Femur (tissue), 1 donor: ENCODE measurements around the gene CLEC9A.
"Not testable (repeated sequence)": the region's sequence is repeated elsewhere in the genome, so short reads cannot be mapped to it uniquely, and the experiment has no call there.

Source experiments
- DNase-seq: peaks from one replicate; pipeline ENCODE4 v3.0.0-alpha.2; 2017

The CLEC9A gene

GRCh38 chr12:10030446-10030845 lies at the start of gene CLEC9A:
Gene CLEC9A (plus strand): TSS chr12:10030682. CDS start chr12:10052688, 22,006 bp downstream.
- DNase-seq, result no peak

GRCh38 chr12:9991876-9992275 lies 38.6 kb upstream of the CLEC9A start:
- DNase-seq, result no peak

- no peak for DNase-seq
Observed at GRCh38 chr12:9992296-9992695, 38.2 kb upstream of the CLEC9A start.

- DNase-seq, result no peak
Observed at GRCh38 chr12:9999016-9999415, 31.5 kb upstream of the CLEC9A start, which contains the start of gene CLEC1B. Gene CLEC1B (minus strand): TSS chr12:9999121. CDS start chr12:9999100, 21 bp downstream.

GRCh38 chr12:10001171-10001776 lies 29.2 kb upstream of the CLEC9A start:
- DNase-seq, result no peak

- no peak for DNase-seq
Observed at GRCh38 chr12:10012630-10013330, 17.7 kb upstream of the CLEC9A start.

GRCh38 chr12:10015450-10015849 lies 15.0 kb upstream of the CLEC9A start:
- no peak for DNase-seq

GRCh38 chr12:10016881-10017280 lies 13.6 kb upstream of the CLEC9A start:
- no peak for DNase-seq

GRCh38 chr12:10018386-10018785 lies 12.1 kb upstream of the CLEC9A start:
- no peak for DNase-seq

- no peak for DNase-seq
Observed at GRCh38 chr12:10021342-10021741, 9.1 kb upstream of the CLEC9A start.

GRCh38 chr12:10025236-10025635 lies 5.2 kb upstream of the CLEC9A start:
- no peak for DNase-seq

- not testable (repeated sequence) for DNase-seq
Observed at GRCh38 chr12:10026666-10027065, 3.8 kb upstream of the CLEC9A start.

GRCh38 chr12:10027311-10027710 lies 3.2 kb upstream of the CLEC9A start:
- DNase-seq, result no peak

- no peak for DNase-seq
Observed at GRCh38 chr12:10027721-10028120, 2.8 kb upstream of the CLEC9A start.

GRCh38 chr12:10031321-10031720 lies 839 bp downstream of the CLEC9A start:
- no peak for DNase-seq

- DNase-seq, result no peak
Observed at GRCh38 chr12:10031771-10032175, 1.3 kb downstream of the CLEC9A start.

GRCh38 chr12:10033783-10034545 lies 3.5 kb downstream of the CLEC9A start:
- DNase-seq, result no peak

GRCh38 chr12:10042167-10042566 lies 11.7 kb downstream of the CLEC9A start:
- no peak for DNase-seq

GRCh38 chr12:10048526-10048925 lies 18.0 kb downstream of the CLEC9A start:
- no peak for DNase-seq

GRCh38 chr12:10052193-10052913 lies 21.9 kb downstream of the CLEC9A start:
- no peak for DNase-seq

- no peak for DNase-seq
Observed at GRCh38 chr12:10058387-10058786, 27.9 kb downstream of the CLEC9A start.

GRCh38 chr12:10065241-10065640 lies 34.8 kb downstream of the CLEC9A start:
- DNase-seq, result no peak

GRCh38 chr12:10067264-10067663 lies 36.8 kb downstream of the CLEC9A start:
- DNase-seq, result no peak
